ENCODE results near the gene CTNNAL1.
"Not testable (repeated sequence)": the region's sequence is repeated elsewhere in the genome, so short reads cannot be mapped to it uniquely, and the experiment has no call there.

GRCh38 chr9:108971392-108971791 lies 41.9 kb downstream of the CTNNAL1 start:
- TF ChIP-seq, protein P1, sequence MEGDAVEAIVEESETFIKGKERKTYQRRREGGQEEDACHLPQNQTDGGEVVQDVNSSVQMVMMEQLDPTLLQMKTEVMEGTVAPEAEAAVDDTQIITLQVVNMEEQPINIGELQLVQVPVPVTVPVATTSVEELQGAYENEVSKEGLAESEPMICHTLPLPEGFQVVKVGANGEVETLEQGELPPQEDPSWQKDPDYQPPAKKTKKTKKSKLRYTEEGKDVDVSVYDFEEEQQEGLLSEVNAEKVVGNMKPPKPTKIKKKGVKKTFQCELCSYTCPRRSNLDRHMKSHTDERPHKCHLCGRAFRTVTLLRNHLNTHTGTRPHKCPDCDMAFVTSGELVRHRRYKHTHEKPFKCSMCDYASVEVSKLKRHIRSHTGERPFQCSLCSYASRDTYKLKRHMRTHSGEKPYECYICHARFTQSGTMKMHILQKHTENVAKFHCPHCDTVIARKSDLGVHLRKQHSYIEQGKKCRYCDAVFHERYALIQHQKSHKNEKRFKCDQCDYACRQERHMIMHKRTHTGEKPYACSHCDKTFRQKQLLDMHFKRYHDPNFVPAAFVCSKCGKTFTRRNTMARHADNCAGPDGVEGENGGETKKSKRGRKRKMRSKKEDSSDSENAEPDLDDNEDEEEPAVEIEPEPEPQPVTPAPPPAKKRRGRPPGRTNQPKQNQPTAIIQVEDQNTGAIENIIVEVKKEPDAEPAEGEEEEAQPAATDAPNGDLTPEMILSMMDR (IDR thresholded peaks at IDR 0.05 in 4 of 5, conservative IDR thresholded peaks at IDR 0.05 in 1 of 5) = not testable (repeated sequence)
- not testable (repeated sequence) for TF ChIP-seq POLR2A (IDR thresholded peaks at IDR 0.05)

Measured in gastrocnemius medialis (tissue), 4 donors.